ENCODE results near the gene ERCC6.

ERCC6 gene

GRCh38 chr10:49486738-49487137 lies 52.2 kb downstream of the ERCC6 start:
- H3K4me3 ChIP-seq (ENCODE audit: low read depth, low read length), result no peak overlapping the region
- TF ChIP-seq CTCF (IDR thresholded peaks at IDR 0.05; ENCODE audit: low read depth, low read length, missing control alignments), result no peak
- in situ Hi-C loops (cut with HindIII; ENCODE audit: low sequenced_read_pairs), result no loop called here
- DNase-seq (ENCODE audit: low read depth), result no peak

- DNase-seq (ENCODE audit: low read depth), result no peak
- no peak for TF ChIP-seq CTCF (IDR thresholded peaks at IDR 0.05; ENCODE audit: low read depth, low read length, missing control alignments)
- in situ Hi-C loops (cut with HindIII; ENCODE audit: low sequenced_read_pairs), result no loop called here
- H3K4me3 ChIP-seq (ENCODE audit: low read depth, low read length), result no peak overlapping the region
Observed at GRCh38 chr10:49486009-49486408, 52.9 kb downstream of the ERCC6 start.

DNA sequence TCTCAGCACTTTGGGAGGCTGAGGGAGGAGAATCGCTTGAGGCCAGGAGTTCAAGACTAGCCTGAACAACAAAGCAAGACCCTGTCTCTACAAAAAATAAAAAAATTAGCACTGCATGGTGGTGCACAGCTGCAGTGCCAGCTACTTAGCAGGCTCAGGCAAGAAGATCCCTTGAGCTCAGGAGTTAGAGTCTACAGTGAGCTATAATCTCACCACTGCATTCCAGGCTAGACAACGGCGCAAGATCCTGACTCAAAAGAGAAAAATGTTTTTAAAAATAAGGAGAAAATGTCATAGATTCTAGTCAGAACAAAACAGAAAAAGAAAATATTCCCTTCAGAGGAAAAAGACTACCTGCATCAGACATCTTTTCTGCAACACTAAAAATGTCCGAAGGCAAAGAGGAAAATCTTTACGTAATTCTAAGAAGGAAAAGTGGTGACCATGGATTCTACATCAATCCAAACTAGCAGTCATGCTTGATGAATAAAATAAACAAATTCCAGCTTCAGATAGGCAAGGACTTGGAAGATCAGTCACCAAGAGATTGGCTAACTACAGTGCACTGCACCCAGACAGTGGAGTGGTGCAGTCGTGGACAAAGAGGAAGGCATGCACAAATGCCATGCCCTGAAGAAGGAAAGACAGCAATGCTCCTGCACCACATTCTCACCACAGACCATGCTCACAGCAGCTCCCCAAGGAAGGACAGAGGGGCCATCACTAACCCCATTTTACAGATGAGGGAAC lies 54.3 kb downstream of the ERCC6 start:
- H3K4me3 ChIP-seq (ENCODE audit: low read depth, low read length), result no peak overlapping the region
- in situ Hi-C loops (cut with HindIII; ENCODE audit: low sequenced_read_pairs), result no loop called here
- no peak for DNase-seq (ENCODE audit: low read depth)
- TF ChIP-seq CTCF (IDR thresholded peaks at IDR 0.05; ENCODE audit: low read depth, low read length, missing control alignments), result no peak

GRCh38 chr10:49478819-49479218 lies 60.1 kb downstream of the ERCC6 start:
- TF ChIP-seq CTCF (IDR thresholded peaks at IDR 0.05; ENCODE audit: low read depth, low read length, missing control alignments), result no peak
- no peak for DNase-seq (ENCODE audit: low read depth)

DNA sequence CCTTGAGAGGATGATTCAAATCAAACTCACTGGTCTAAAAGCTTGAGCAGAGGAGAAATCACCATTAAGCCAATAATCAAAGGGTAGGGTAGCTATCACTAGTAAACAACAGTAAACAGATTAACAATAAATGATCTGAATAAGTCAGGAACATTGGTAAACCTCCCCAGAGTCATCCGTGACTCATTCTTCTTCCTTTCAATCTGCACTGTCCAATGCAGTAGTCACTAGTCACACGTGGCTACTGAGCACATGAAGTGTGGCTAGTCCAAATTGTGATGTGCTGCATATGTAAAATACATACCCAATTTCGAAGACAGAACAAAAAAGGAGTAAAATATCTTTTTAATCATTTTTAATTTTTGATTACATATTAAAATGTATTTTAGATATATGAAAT lies 64.0 kb downstream of the ERCC6 start:
- no peak for TF ChIP-seq CTCF (IDR thresholded peaks at IDR 0.05; ENCODE audit: low read depth, low read length, missing control alignments)
- H3K4me3 ChIP-seq (ENCODE audit: low read depth, low read length), result no peak overlapping the region
- in situ Hi-C loops (cut with HindIII; ENCODE audit: low sequenced_read_pairs), result loop anchor here (5.0 kb wide), 1 partner anchor 48 kb away; no protein-coding TSS in a partner anchor
- DNase-seq (ENCODE audit: low read depth), result no peak

More at GRCh38 chr10:49478819-49479218, 60.1 kb downstream of the ERCC6 start:
- H3K4me3 ChIP-seq (ENCODE audit: low read depth, low read length), result no peak overlapping the region
- in situ Hi-C loops (cut with HindIII; ENCODE audit: low sequenced_read_pairs), result no loop called here

- in situ Hi-C loops (cut with HindIII; ENCODE audit: low sequenced_read_pairs), result loop anchor here (5.0 kb wide), 1 partner anchor 44 kb away; no protein-coding TSS in a partner anchor
- H3K4me3 ChIP-seq (ENCODE audit: low read depth, low read length), result no peak overlapping the region
- DNase-seq (ENCODE audit: low read depth), result no peak
- TF ChIP-seq CTCF (IDR thresholded peaks at IDR 0.05; ENCODE audit: low read depth, low read length, missing control alignments), result no peak
Observed at GRCh38 chr10:49471532-49471931, 67.4 kb downstream of the ERCC6 start.

Data from astrocyte of the cerebellum (primary cell).